ENCODE data around the gene PTRH1.

The PTRH1 gene

GRCh38 chr9:127716412-127716811 is 949 bp upstream of the PTRH1 start:
- H3K27ac ChIP-seq (replicated peaks) = no peak overlapping the region

GRCh38 chr9:127714951-127715469 is 453 bp downstream of the PTRH1 start:
- DNase-seq (ENCODE audit: low read depth in 1 of 2, low spot score in 1 of 2) = peak in 1 of 2 experiments; percentile 16
- peak overlapping the region; percentile 17 for H3K27ac ChIP-seq (replicated peaks)
- no peak for TF ChIP-seq REST (IDR thresholded peaks at IDR 0.05; ENCODE audit: insufficient replicate concordance, low read depth)
- TF ChIP-seq GABPA (IDR thresholded peaks at IDR 0.05; ENCODE audit: low read depth) = no peak
- TF ChIP-seq SPI1 (IDR thresholded peaks at IDR 0.05; ENCODE audit: borderline replicate concordance, low read depth) = no peak
- no peak for TF ChIP-seq POLR2AphosphoS5 (IDR thresholded peaks at IDR 0.05; ENCODE audit: low read depth)
- no peak for TF ChIP-seq CTCF (IDR thresholded peaks at IDR 0.05; ENCODE audit: insufficient read depth, low read length)
- H3K4me3 ChIP-seq (replicated peaks; ENCODE audit: insufficient read depth, low read length) = peak overlapping the region; percentile 68
- no peaks in the 10 kb centered on the region for H3K27me3 ChIP-seq (ENCODE audit: insufficient read depth, poor library complexity, severe bottlenecking)

More at GRCh38 chr9:127716412-127716811, 949 bp upstream of the PTRH1 start:
- TF ChIP-seq GABPA (IDR thresholded peaks at IDR 0.05; ENCODE audit: low read depth) (no peak), POLR2AphosphoS5 (IDR thresholded peaks at IDR 0.05; ENCODE audit: low read depth) (no peak), REST (IDR thresholded peaks at IDR 0.05; ENCODE audit: insufficient replicate concordance, low read depth) (no peak), CTCF (IDR thresholded peaks at IDR 0.05; ENCODE audit: insufficient read depth, low read length) (no peak), SPI1 (IDR thresholded peaks at IDR 0.05; ENCODE audit: borderline replicate concordance, low read depth) (no peak)
- Histone ChIP-seq H3K4me3 (replicated peaks; ENCODE audit: insufficient read depth, low read length) (no peak overlapping the region), H3K27me3 (ENCODE audit: insufficient read depth, poor library complexity, severe bottlenecking) (no peaks in the 10 kb centered on the region)
- DNase-seq (ENCODE audit: low read depth in 1 of 2, low spot score in 1 of 2) = no peak

- Histone ChIP-seq H3K27ac (replicated peaks) (no peak overlapping the region), H3K27me3 (ENCODE audit: insufficient read depth, poor library complexity, severe bottlenecking) (no peaks in the 10 kb centered on the region), H3K4me3 (replicated peaks; ENCODE audit: insufficient read depth, low read length) (no peak overlapping the region)
- no peak for DNase-seq (ENCODE audit: low read depth in 1 of 2, low spot score in 1 of 2)
- TF ChIP-seq GABPA (IDR thresholded peaks at IDR 0.05; ENCODE audit: low read depth) (no peak), POLR2AphosphoS5 (IDR thresholded peaks at IDR 0.05; ENCODE audit: low read depth) (no peak), SPI1 (IDR thresholded peaks at IDR 0.05; ENCODE audit: borderline replicate concordance, low read depth) (no peak), REST (IDR thresholded peaks at IDR 0.05; ENCODE audit: insufficient replicate concordance, low read depth) (no peak), CTCF (IDR thresholded peaks at IDR 0.05; ENCODE audit: insufficient read depth, low read length) (no peak)
Measured at GRCh38 chr9:127714020-127714750, 1.3 kb downstream of the PTRH1 start.
